Glomerular visceral epithelial cell (primary cell): ENCODE results near the gene PPFIBP1.

Source experiments
- DNase-seq: peaks from one replicate; pipeline ENCODE4 v3.0.0-alpha.2; 2016; ENCODE audit errors: extremely low spot score

The PPFIBP1 gene

GRCh38 chr12:27513155-27513824 is 10.7 kb upstream of the PPFIBP1 start:
- DNase-seq, result no peak

DNA sequence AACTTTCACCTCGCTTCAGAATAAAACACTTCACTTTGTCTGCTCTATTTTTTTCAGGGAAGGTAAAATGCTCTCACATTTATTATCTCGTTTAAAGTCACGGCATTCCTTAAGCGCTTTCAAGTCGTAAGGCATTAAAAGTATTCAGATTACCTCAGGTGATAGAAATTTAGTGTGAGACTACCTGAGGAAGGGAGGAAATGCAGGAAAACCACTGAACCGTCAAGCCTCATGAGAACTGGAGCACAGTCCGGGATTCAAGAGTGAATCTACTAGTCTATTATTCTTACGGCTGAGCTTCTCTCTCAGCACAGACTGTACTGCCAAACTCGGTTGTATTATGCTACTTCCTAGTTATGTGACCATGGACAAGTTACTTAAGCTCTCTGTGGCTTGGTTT is 8.3 kb upstream of the PPFIBP1 start:
- peak; percentile 81 for DNase-seq

GRCh38 chr12:27516625-27517024 is 7.4 kb upstream of the PPFIBP1 start:
- DNase-seq, result no peak

DNA sequence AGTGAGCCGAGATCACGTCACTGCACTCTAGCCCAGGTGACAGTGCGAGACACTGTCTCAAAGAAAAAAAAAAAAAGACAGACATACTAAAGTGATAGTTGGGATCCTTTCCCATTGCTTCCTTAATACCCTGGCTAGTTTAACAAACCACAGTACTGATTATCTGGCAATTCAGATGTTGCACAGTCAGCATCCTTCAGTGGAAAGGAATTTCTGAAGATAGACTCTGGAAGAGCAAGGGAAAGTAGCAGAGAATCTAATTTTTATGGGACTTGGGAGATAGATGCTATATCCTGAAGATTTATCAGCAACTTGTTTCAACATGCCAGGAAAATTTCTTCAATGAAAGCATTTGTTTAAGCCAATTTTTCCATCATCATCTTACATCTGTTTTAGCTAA is 6.5 kb upstream of the PPFIBP1 start:
- DNase-seq, result no peak

GRCh38 chr12:27517961-27518665 is 5.9 kb upstream of the PPFIBP1 start:
- DNase-seq, result no peak

- DNase-seq, result no peak
Measured at GRCh38 chr12:27521066-27521465, 2.9 kb upstream of the PPFIBP1 start.

- DNase-seq, result no peak
Measured at GRCh38 chr12:27521981-27522380, 2.0 kb upstream of the PPFIBP1 start.

GRCh38 chr12:27523305-27523641 is 733 bp upstream of the PPFIBP1 start:
- no peak for DNase-seq

GRCh38 chr12:27524494-27524835 is 459 bp downstream of the PPFIBP1 start:
- no peak for DNase-seq

- DNase-seq, result peak; percentile 68
Measured at GRCh38 chr12:27524839-27525753, 1.1 kb downstream of the PPFIBP1 start.

DNA sequence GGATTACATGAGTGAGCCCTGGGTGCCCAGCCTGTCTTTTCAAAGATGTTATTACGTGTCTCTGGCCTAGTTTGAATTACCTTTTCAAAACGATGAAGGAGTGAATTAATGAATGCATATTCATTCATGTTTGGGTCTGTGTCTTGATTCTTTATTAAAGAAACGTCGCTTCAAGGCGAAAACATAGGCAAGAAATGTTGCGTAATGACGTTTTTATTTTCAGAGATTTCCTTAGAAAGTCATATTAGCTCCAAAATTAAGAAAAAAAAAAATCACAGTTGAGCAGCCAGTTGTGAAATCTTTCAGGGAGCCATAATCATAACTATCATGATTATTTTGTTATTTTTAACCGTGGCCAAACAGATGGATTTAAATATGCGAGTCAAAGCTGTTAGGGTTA is 3.5 kb downstream of the PPFIBP1 start:
- no peak for DNase-seq

DNA sequence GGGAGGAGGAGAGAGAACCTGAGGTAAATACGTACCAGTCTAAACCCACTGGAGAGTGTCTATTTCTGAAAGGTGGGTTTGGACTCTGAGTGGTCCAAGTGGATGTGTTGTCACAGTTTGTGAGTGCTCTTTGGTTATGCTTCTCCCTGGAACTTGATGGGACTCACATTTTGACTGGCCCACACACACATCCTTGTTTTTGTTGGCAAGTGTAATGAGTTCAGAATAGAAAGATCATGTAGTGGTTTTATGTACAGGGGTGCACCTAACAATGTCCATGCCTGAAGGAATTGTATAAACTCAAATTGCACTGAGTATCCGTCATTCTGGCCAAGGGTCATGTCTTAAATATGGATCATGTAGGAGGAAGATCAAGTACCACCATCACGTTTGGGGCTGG is 4.8 kb downstream of the PPFIBP1 start:
- no peak for DNase-seq

DNA sequence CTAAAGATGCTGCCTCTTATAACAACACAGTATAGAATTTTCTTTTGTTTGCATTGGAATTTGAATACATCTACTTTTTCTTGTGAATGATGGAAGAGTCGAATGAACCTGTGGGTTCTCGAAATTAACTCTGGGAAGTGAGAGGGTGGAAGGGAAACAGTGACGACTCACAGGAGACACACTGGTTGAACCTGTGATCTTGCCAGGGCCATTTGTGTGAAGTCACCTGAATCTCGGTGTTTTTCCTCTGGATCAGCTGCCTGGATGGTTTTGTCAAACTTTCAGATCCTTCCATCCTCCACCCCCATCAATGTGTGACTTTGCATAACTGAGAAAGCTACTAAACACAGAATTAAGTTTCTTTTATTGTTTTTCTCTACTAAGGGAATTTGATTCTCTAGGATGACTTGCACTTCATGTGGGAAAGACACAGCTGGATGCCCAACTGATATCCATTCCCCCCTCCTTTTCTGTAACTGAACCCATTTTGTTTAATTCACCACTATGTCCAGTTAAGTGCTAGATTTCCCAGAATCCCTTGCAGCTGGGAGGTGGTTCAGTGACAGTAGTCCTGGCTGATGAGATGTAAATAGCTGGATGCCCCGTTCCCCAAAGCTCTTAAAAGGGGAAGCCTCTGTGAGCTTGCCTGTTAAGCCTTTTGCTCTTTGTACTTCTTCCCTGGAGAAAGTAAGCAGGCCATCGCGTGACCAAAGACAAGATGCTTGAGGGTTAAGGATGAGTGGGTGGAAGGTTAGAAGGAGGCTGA is 6.3 kb downstream of the PPFIBP1 start:
- no peak for DNase-seq

DNA sequence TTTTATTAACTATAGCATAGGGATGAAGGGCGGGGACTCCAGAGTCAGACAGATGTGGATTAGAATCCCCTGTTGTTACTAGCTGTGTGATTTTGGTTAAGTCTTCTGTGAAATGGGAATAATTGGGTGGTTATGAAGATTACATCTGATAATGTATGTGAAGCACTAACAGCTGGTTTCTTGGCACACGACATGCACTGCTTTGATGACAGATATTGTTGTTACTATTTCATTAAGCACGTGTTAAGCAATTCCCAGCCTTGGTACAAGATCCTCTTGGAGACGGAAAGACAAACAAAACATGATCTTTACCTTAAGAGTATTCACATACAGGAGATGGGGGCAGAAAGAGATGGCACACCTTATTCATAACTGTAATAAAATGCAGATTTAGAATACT is 7.9 kb downstream of the PPFIBP1 start:
- no peak for DNase-seq

GRCh38 chr12:27534060-27534764 is 10.2 kb downstream of the PPFIBP1 start:
- peak; percentile 73 for DNase-seq

DNA sequence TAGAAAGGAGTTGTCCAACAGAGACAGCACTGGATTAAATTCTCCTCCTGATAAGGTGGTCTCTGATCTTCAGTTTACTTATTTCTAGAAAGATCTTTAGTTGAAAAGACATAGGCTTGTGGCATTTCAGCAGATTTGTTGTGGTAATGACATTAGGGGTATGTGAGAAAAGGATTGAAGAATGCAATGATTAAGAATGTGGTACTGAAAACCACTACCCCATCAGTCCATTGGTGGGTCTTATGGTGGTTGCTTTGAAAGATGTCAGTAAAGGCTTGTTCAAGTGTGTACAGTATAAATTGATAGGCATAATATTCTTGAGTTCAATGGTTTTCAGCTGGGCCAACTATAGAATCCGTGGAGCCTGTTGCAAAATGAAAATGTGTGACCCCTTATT is 10.8 kb downstream of the PPFIBP1 start:
- no peak for DNase-seq

DNA sequence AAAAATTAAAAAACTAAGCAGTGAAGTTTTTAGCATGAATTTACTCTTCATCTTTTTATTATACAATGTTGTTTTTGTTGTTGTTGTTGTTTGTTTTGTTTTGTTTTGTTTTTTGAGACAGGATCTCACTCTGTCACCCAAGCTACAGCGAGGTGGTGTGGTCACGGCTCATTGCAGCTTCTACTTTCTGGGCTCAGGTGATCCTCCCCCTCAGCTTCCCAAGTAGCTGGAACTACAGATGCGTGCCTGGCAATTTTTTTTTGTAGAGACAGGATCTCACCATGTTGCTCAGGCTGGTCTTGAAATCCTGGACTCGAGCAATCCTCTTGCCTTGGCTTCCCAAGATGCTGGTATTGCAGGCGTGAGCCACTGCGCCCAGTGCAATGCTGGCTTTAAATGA is 11.3 kb downstream of the PPFIBP1 start:
- no peak for DNase-seq

GRCh38 chr12:27537855-27538675 is 14.1 kb downstream of the PPFIBP1 start:
- no peak for DNase-seq

GRCh38 chr12:27539191-27539631 is 15.2 kb downstream of the PPFIBP1 start:
- no peak for DNase-seq

DNA sequence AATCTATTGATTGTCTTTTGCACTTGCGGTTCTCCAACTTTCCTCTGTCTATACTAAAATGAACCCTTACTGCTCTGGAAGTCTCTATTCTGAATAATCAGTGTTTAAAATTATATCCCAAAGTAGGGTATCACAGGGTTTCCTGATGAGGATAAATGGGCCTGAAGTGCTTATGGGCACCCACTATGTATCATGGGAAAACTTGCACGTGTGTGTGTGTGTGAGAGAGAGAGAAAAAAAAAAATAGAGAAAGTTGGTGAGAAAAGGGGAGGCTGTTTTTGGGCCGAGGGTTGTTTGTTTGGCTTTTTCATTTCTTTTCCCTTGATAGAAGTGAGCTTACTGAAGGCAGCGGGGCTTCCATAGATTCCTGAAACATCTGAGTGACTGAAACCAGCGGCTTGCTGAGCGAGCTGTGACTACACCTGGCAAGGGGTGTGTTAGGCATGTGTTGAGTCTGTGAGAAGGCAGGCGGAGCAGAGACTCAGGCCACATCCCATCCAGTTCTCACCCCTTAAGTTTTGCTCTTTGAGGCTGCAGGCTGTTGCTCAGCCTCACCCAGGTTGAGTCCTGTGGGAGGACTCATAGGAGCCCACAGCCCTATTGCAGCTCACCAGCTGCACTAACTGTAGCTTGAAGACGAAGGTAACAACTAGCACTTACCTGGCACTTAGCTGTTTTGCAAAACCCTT is 17.2 kb downstream of the PPFIBP1 start:
- DNase-seq, result no peak
